ENCODE data around the gene OLA1. TPM values are rescaled to one million over a fixed set of nuclear protein-coding genes. Genes with fewer than 3 reads are reported as not detected.

OLA1 gene
- total and polyA plus RNA-seq, 9 of the 15 experiments (the other 6 are each of a cell fraction or from before 2014, with no cell fraction given), result 208 to 353 (median 225) TPM

DNA sequence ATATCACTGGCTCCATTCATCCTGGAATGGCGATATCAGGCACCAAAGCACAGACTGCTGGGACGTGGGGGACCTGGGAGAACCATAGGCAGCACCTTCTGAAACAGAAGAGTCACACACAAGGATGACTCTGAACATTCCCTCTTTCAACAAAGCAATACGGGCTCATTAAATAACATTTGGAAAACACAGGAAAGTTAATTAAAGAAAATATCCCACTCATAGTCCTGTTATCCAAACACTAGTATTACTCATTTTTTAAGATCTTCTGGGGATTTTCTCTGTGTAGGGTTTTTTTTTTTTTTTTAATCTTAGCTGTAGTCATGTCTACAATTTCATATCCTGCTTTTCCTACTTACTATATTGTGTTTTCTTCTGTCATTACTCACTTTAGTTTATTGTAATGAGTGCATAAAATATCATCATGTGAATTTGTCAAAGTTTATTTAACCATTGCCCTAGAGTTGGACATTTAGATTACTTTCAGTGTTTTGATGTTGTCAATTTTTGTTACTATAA, 213.2 kb downstream of the OLA1 start (continued):
- TF ChIP-seq ARHGAP35 (IDR thresholded peaks at IDR 0.05; ENCODE audit: partially characterized antibody) (no peak), POLR2AphosphoS2 (IDR thresholded peaks at IDR 0.05; ENCODE audit: low read length) (no peak), KLF1 (tag; IDR thresholded peaks at IDR 0.05) (no peak), IFI16 (CRISPR knock-in tag; IDR thresholded peaks at IDR 0.05) (no peak), DNMT1 (IDR thresholded peaks at IDR 0.05) (no peak), PATZ1 (CRISPR knock-in tag; IDR thresholded peaks at IDR 0.05; ENCODE audit: borderline replicate concordance) (no peak), ATF1 (CRISPR knock-in tag; IDR thresholded peaks at IDR 0.05) (no peak), ATF1 (tag; IDR thresholded peaks at IDR 0.05) (no peak), CREB3 (tag; conservative IDR thresholded peaks at IDR 0.05; ENCODE audit: low read depth) (no peak), STAT5A (IDR thresholded peaks at IDR 0.05; ENCODE audit: borderline replicate concordance, low read length) (no peak), GABPB2 (CRISPR knock-in tag; conservative IDR thresholded peaks at IDR 0.05) (no peak), FOSL1 (tag; conservative IDR thresholded peaks at IDR 0.05) (no peak)

Data from K562 (cell line).